ENCODE measurements around the gene AK5.

- TF ChIP-seq, protein P1, sequence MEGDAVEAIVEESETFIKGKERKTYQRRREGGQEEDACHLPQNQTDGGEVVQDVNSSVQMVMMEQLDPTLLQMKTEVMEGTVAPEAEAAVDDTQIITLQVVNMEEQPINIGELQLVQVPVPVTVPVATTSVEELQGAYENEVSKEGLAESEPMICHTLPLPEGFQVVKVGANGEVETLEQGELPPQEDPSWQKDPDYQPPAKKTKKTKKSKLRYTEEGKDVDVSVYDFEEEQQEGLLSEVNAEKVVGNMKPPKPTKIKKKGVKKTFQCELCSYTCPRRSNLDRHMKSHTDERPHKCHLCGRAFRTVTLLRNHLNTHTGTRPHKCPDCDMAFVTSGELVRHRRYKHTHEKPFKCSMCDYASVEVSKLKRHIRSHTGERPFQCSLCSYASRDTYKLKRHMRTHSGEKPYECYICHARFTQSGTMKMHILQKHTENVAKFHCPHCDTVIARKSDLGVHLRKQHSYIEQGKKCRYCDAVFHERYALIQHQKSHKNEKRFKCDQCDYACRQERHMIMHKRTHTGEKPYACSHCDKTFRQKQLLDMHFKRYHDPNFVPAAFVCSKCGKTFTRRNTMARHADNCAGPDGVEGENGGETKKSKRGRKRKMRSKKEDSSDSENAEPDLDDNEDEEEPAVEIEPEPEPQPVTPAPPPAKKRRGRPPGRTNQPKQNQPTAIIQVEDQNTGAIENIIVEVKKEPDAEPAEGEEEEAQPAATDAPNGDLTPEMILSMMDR (IDR thresholded peaks at IDR 0.05) = no peak
- no peak for TF ChIP-seq POLR2AphosphoS5 (IDR thresholded peaks at IDR 0.05; ENCODE audit: low read depth, low read length)
- TF ChIP-seq, protein P2, sequence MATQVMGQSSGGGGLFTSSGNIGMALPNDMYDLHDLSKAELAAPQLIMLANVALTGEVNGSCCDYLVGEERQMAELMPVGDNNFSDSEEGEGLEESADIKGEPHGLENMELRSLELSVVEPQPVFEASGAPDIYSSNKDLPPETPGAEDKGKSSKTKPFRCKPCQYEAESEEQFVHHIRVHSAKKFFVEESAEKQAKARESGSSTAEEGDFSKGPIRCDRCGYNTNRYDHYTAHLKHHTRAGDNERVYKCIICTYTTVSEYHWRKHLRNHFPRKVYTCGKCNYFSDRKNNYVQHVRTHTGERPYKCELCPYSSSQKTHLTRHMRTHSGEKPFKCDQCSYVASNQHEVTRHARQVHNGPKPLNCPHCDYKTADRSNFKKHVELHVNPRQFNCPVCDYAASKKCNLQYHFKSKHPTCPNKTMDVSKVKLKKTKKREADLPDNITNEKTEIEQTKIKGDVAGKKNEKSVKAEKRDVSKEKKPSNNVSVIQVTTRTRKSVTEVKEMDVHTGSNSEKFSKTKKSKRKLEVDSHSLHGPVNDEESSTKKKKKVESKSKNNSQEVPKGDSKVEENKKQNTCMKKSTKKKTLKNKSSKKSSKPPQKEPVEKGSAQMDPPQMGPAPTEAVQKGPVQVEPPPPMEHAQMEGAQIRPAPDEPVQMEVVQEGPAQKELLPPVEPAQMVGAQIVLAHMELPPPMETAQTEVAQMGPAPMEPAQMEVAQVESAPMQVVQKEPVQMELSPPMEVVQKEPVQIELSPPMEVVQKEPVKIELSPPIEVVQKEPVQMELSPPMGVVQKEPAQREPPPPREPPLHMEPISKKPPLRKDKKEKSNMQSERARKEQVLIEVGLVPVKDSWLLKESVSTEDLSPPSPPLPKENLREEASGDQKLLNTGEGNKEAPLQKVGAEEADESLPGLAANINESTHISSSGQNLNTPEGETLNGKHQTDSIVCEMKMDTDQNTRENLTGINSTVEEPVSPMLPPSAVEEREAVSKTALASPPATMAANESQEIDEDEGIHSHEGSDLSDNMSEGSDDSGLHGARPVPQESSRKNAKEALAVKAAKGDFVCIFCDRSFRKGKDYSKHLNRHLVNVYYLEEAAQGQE (IDR thresholded peaks at IDR 0.05; ENCODE audit: insufficient read depth in 1 of 2, low read depth in 2 of 2, low read length in 1 of 2) = no peak
Observed at GRCh38 chr1:77471691-77472090, 189.9 kb downstream of the AK5 start.
